ENCODE results near the gene MGMT.

Gene MGMT

GRCh38 chr10:129719415-129719739 lies 252.3 kb downstream of the MGMT start:
- H3F3A ChIP-seq (ENCODE audit: insufficient read depth, low read length) = no peaks in the 10 kb centered on the region
- H3K36me3 ChIP-seq (ENCODE audit: insufficient read depth, low read length) = peaks cover 12% of the 10 kb centered on the region
- no peak overlapping the region for H3K27ac ChIP-seq (ENCODE audit: low read depth, low read length, poor library complexity, severe bottlenecking)
- H4K20me1 ChIP-seq (ENCODE audit: insufficient read depth, low read length) = no peaks in the 10 kb centered on the region
- no peak overlapping the region for H3K4me2 ChIP-seq (ENCODE audit: low read length)
- no peaks in the 10 kb centered on the region for H3K9me2 ChIP-seq (ENCODE audit: low read depth, low read length)
- H3K27me3 ChIP-seq (ENCODE audit: insufficient read depth, low read length) = no peaks in the 10 kb centered on the region
- H2AFZ ChIP-seq (ENCODE audit: low read length) = no peak overlapping the region
- no peak overlapping the region for H3K9ac ChIP-seq (ENCODE audit: low read length)
- no peaks in the 10 kb centered on the region for H3K9me3 ChIP-seq (ENCODE audit: low read length)
- H3K79me2 ChIP-seq (ENCODE audit: insufficient read depth, low read length) = no peaks in the 10 kb centered on the region
- H3K4me3 ChIP-seq (ENCODE audit: low read depth, low read length, poor library complexity, severe bottlenecking) = no peak overlapping the region
- TF ChIP-seq CTCF (IDR thresholded peaks at IDR 0.05; ENCODE audit: low read length) (no peak), EZH2 (IDR thresholded peaks at IDR 0.05; ENCODE audit: borderline replicate concordance, low read length) (no peak)
- no peaks in the 10 kb centered on the region for H3K4me1 ChIP-seq (ENCODE audit: insufficient read depth, low read length, severe bottlenecking)

GRCh38 chr10:129719889-129720590 lies 253.0 kb downstream of the MGMT start:
- no peaks in the 10 kb centered on the region for H3K9me3 ChIP-seq (ENCODE audit: low read length)
- no peaks in the 10 kb centered on the region for H3K9me2 ChIP-seq (ENCODE audit: low read depth, low read length)
- H3K79me2 ChIP-seq (ENCODE audit: insufficient read depth, low read length) = no peaks in the 10 kb centered on the region
- no peak overlapping the region for H3K4me3 ChIP-seq (ENCODE audit: low read depth, low read length, poor library complexity, severe bottlenecking)
- no peak for TF ChIP-seq CTCF (IDR thresholded peaks at IDR 0.05; ENCODE audit: low read length)
- no peak for TF ChIP-seq EZH2 (IDR thresholded peaks at IDR 0.05; ENCODE audit: borderline replicate concordance, low read length)
- no peak overlapping the region for H3K4me2 ChIP-seq (ENCODE audit: low read length)
- H2AFZ ChIP-seq (ENCODE audit: low read length) = no peak overlapping the region
- H3K4me1 ChIP-seq (ENCODE audit: insufficient read depth, low read length, severe bottlenecking) = no peaks in the 10 kb centered on the region
- H4K20me1 ChIP-seq (ENCODE audit: insufficient read depth, low read length) = no peaks in the 10 kb centered on the region
- H3K27me3 ChIP-seq (ENCODE audit: insufficient read depth, low read length) = no peaks in the 10 kb centered on the region
- H3K27ac ChIP-seq (ENCODE audit: low read depth, low read length, poor library complexity, severe bottlenecking) = no peak overlapping the region
- H3K36me3 ChIP-seq (ENCODE audit: insufficient read depth, low read length) = peaks cover 12% of the 10 kb centered on the region
- no peak overlapping the region for H3K9ac ChIP-seq (ENCODE audit: low read length)
- H3F3A ChIP-seq (ENCODE audit: insufficient read depth, low read length) = no peaks in the 10 kb centered on the region

- Histone ChIP-seq H3K9me3 (ENCODE audit: low read length) (no peaks in the 10 kb centered on the region), H2AFZ (ENCODE audit: low read length) (no peak overlapping the region)
Measured at GRCh38 chr10:129725011-129725410, 258.0 kb downstream of the MGMT start.

More at GRCh38 chr10:129725011-129725410, 258.0 kb downstream of the MGMT start:
- no peak overlapping the region for H3K9ac ChIP-seq (ENCODE audit: low read length)
- no peaks in the 10 kb centered on the region for H3K79me2 ChIP-seq (ENCODE audit: insufficient read depth, low read length)
- H4K20me1 ChIP-seq (ENCODE audit: insufficient read depth, low read length) = no peaks in the 10 kb centered on the region
- H3K36me3 ChIP-seq (ENCODE audit: insufficient read depth, low read length) = peaks cover 12% of the 10 kb centered on the region
- H3K27ac ChIP-seq (ENCODE audit: low read depth, low read length, poor library complexity, severe bottlenecking) = no peak overlapping the region
- no peaks in the 10 kb centered on the region for H3K4me1 ChIP-seq (ENCODE audit: insufficient read depth, low read length, severe bottlenecking)
- H3K4me2 ChIP-seq (ENCODE audit: low read length) = no peak overlapping the region
- no peaks in the 10 kb centered on the region for H3F3A ChIP-seq (ENCODE audit: insufficient read depth, low read length)
- no peak for TF ChIP-seq CTCF (IDR thresholded peaks at IDR 0.05; ENCODE audit: low read length)
- H3K27me3 ChIP-seq (ENCODE audit: insufficient read depth, low read length) = no peaks in the 10 kb centered on the region
- H3K4me3 ChIP-seq (ENCODE audit: low read depth, low read length, poor library complexity, severe bottlenecking) = no peak overlapping the region
- H3K9me2 ChIP-seq (ENCODE audit: low read depth, low read length) = no peaks in the 10 kb centered on the region

Measured in OCI-LY1 (cell line).